ENCODE measurements around the gene ADGRG7.
"Not testable (repeated sequence)": the region's sequence is repeated elsewhere in the genome, so short reads cannot be mapped to it uniquely, and the experiment has no call there.

Gene ADGRG7

DNA sequence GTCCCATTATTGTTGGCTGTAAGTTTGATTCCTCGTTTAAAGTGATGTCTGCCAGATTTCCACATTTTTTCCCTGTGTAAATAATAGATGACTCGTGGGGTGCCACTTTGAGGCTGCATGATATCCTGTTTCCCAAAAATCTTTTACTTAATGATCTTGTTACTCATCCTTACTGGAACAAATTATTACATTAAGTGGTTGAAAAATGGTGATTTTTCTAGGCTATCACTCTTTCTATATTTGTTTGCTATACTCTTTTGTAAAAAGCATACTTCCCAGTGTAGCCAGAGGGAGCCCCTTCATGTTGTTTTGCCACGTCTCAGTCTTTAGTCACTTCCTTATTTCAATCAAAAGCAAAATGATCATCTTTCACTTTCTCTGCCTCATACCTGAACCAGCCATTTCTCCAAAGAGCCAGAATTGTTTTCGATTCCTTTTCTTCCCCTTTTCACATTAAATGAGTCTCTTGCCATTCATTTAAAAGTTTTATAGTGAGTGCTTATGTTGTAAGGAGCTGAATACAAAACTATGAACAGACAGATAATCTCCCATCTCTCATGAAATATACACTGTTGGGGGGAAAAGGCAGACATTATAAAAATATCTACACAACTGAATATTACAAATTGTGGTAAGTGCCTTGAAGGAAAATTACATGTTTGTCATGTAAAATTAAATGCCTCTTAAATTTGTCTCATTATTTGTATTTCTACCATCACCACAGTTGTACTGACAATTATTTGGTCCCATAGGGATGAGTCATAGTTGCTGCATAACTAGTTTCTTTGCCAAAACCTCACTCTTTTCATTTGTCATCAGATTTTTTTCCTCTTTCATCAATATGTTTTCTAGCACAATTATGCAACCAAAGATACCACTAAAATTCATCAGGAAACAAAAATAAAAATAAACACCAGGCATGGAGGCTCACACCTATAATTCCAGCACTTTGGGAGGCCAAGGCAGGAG is 41.5 kb downstream of the ADGRG7 start:
- DNase-seq: no peak

DNA sequence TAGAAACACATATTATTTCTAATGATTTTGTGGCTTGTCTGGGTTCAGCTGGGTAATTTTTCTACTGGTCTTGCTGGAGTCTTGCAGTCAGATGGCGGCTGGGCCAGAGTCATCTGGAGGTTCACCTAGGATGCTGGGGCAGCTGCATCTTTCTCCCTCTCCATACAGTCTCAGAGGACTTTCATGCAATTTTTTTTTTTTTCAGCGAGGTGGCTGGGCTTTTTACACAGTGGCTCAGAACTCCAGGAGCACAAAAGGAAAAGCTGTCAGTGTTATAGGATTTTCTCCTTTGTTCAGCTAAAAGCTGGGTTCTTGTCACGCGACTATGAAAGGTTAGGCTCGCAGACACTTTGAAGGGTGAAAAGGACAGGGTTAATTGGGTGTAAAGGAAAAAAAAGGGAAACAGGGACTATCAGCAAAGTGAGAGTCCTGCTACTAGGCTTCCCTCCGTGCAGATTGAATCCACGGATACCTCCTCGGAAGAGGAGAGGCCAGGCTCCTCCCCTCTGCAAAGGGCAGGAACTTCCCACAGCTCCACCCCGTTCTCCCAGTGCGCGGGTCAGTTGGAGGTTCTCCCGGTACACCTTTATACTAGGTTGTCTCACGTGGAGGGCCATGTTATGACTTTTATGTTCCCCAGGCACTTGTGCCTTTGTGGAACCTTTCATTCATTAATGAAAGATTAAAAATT is 44.3 kb downstream of the ADGRG7 start:
- no peak for DNase-seq

DNA sequence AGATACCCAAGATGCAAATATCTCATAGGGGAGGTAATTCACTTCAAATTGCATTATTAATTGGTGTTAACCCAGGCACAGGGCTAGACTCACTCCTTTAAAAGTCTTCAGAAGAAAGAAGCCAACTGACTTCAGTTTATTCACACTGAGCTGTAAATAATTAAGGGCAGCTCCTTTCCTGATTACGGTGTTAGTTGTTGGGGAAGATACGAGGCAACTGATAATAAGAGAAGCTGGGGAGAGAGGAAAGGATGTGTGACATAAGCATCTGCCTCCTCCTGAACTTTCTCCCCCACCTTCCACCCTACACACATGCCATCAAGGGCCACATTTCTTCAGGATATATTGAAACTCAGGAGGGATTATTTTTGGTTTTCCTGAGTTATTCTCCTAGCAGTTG is 47.5 kb downstream of the ADGRG7 start:
- no peak for DNase-seq

DNA sequence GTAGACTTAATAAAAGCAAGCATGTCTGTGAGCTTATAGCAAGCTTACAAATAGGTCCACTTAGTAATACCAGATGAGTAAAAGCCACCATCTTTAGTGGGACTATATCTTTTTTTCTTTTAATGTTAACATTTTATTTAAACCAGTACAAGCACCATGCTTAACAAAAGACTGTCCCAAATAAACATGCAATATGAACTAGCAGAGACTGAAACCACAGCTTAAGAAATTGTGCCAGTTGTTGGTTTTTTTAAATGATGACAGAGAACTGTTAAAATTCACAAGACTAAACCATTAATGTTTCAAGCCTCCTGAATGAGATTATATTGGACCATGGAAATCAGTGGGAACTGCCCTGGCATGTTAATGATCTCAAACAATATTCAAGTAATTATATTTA is 51.9 kb downstream of the ADGRG7 start:
- not testable (repeated sequence) for DNase-seq

DNA sequence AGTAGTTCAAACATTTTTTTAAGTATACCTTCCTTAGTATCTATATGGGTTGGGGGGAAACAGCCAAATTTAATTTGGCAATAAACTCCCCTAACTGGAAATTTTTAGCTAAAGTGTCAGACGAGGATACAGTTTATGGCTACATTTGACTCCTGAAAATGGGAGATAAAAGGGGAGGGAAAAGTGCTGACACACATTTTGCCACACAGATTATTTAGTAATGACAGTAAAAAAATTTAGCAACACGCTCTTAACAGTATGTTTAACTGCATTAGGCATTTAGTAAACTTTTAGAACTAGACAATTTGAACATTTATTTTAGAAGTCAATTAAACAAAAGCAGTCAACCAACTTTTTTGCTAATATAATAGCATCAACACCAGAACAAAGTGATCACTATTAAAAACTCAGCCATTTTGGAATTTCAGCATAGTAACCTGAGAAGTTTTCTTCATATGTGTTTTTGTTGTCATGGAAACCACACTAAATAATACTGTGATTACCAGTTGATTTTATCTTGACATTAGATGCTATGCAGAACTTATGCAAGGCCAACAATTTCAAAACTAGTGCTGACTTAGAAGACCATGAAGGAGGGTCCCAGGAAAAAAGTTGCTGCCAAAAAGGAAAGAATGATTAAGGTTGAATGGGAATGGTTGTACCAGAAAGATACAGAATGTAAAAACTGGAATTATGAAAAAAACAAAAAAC is 52.9 kb downstream of the ADGRG7 start:
- no peak for DNase-seq

DNA sequence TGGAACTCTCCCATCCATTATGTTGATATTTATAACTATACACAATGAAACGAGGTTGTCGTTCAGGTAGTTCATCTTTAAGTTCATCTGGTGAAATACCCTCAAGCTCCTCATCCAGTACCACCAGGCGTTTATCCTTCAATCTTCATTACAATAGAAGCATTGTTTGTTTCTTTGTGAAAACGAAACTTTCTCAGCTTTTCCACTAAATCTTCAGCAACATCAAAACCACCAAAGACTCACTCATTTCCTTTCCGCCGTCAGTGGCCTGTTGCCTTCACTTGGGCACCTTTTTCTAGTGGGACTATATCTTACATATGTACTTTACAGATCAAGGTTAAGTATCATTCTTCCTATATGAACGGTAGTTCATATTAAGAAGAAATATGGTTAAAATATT is 55.8 kb downstream of the ADGRG7 start:
- DNase-seq: no peak

DNA sequence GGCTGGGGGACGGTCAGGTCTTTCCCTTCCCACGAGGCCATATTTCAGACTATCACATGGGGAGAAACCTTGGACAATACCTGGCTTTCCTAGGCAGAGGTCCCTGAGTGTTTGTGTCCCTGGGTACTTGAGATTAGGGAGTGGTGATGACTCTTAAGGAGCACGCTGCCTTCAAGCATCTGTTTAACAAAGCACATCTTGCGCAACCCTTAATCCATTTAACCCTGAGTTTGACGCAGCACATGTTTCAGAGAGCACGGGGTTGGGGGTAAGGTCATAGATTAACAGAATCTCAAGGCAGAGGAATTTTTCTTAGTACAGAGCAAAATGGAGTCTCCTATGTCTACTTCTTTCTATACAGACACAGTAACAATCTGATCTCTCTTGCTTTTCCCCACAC is 57.3 kb downstream of the ADGRG7 start:
- DNase-seq: not testable (repeated sequence)

DNA sequence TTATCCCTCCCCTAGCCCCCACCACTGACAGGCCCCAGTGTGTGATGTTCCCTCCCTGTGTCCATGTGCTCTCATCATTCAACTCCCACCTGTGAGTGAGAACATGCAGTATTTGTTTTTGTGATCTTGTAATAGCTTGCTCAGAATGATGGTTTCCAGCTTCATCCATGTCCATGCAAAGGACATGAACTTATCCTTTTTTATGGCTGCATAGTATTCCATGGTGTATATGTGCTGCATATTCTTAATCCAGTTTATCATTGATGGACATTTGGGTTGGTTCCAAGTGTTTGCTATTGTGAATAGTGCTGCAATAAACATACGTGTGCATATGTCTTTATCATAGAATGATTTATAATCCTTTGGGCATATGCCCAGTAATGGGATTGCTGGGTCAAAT is 57.9 kb downstream of the ADGRG7 start:
- not testable (repeated sequence) for DNase-seq

DNA sequence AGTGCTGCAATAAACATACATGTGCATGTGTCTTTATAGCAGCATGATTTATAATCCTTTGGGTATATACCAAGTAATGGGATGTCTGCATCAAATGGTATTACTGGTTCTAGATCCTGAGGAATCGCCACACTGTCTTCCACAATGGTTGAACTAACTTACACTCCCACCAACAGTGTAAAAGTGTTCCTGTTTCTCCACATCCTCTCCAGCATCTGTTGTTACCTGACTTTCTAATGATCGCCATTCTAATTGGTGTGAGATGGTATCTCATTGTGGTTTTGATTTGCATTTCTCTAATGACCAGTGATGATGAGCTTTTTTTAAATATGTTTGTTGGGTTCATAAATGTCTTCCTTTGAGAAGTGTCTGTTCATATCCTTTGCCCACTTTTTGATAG is 61.6 kb downstream of the ADGRG7 start:
- not testable (repeated sequence) for DNase-seq

DNA sequence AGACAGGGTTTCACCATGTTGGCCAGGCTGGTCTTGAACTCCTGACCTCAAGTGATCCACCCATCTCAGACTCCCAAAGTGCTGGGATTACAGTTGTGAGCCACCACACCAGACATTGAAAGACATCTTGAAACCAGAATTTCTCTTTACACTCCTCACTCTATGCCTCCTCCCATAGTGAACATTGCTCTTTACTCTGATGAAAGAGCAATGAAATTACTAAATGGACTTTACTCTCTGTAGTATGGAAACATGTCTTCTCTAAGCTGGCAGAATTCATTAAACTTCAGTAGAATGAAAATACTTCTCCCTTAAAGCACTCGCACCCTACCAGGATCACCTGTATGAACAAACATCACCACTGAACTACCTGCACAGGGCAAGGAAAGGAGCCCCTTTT is 72.1 kb downstream of the ADGRG7 start:
- DNase-seq: no peak

DNA sequence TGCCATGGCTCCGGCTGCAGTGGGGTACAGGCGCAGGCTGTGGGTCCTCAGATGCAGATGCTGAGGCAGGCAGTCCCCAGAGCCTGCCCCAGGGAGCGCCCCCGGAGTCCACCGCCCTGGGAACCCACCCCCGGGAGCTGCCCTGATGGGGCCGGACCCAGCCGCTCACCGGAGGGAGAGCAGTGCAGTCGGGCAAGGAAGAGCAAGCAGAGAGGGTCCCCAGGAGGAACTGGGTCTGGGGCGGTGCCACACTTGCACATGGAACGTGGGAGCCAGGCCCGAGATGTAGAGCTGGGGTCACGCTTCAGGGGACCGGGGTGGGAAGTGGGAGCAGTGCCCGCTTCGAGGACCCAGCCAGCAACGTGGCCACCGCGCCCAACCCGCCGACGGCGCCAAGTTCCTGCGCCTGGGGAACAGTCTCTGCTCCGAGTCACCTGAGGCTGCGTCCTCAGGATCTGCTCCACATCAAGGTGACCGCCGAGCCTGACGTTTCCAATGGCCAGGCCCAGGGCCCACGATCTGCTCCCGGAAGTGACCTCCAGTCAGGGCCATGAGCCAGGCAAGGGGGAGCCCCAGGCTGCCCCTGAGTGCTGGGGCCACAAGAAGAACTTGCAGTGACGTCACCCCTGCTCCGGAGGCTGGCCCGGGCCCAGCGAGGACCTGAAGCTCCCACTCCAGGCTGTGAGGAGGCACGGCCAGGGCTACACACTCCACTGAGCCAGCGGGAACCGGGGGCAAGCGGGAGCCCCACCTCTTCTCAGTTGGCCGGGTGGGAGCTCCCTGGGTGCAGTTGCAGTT is 72.9 kb downstream of the ADGRG7 start:
- DNase-seq: no peak

DNA sequence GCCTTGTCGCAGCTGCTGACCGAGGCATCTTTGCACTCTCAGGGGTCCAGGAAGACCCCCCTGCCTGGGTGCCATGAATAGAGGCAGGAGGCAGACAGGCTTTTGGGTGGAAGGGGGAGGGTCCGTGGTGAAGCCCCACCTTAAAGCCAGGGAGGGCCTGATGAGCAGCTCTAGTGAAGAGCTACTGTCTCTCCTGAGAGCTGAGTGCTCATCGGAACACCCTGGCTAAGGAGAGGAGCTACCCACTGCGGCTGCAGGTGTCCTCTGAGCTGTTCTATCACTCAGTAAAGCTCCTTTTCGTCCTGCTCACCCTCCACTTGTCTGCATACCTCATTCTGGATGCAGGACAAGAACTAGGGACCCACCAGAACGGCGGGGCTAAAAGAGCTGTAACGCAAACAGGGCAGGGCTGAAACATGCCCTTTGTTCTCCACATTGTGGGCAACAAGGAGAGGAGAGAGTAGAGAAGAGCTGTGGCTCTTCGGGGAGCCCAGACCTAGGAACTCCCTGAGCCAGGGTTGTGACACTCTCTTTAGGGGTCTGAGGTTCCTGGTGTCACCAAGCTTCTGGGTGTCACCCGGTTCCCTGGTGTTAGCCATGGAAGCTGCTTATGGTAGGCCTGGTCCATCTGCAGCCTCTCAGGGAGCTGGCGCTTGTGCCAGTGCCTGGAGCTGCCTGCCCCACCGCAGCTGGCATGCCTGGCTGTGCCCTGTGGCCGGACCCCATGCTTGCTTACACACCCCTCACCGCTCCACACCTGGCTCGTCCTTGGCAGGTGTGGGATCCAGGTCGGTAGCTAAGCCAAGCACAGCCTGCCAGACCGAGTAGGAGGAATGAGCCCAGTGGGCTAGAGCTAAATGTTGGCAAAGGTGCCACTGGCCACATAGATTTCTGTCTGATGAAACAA is 73.7 kb downstream of the ADGRG7 start:
- no peak for DNase-seq

DNA sequence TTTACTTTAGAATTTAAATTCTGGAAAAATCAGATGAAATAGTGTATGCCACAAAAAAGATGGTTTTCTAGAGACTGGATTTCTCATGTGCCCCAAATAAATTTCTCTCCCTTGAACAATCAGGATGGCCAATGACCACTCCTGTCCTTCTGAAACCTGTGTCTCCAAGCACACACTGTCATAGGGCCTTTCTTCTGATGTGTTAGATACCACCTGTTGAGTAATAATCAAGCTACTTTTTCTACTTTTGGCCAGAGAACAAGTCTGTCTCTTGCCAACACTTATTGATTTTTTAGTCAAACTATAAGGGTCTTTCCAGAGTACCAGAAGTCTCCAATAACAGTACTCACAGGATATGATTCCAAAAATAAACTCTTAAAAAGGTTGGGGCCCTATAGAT is 83.8 kb downstream of the ADGRG7 start:
- no peak for DNase-seq

DNA sequence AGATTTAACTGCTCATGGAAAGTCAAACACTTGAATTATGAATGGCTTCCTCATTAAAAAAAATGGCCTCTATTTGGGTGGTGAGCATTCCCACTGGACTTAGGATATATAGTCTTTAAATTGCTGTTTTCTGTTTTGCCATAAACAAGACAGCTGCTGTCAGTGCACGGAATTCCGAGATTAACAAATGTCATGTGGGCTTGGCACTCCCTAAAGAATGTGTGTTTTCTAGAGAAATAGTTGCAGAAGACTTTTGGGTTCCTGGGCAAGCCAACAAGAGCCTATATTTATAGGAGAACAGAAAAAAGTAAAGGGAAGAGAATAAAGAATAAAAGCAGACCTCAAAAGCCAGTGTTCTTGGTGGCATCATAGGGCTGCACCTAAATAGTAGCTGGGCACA is 86.3 kb downstream of the ADGRG7 start:
- DNase-seq: no peak

DNA sequence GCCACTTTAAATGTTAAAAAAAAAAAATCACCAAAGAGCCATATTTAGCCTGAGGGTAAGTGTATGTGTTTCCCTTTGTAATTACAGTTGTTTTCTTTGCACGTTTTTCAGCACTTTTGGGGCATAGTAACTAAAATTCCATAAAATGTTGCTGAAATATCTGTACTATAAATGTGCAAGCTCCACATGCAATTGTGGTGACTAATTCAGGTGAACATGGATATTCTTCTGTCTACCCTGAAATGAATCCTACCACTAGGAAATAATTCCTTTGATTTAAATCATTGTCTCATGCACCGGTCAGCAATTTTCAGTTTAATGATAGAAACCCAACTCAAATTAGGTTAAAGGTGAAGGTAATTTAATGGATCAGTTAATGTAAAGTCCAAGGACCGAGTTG is 86.8 kb downstream of the ADGRG7 start:
- no peak for DNase-seq

DNA sequence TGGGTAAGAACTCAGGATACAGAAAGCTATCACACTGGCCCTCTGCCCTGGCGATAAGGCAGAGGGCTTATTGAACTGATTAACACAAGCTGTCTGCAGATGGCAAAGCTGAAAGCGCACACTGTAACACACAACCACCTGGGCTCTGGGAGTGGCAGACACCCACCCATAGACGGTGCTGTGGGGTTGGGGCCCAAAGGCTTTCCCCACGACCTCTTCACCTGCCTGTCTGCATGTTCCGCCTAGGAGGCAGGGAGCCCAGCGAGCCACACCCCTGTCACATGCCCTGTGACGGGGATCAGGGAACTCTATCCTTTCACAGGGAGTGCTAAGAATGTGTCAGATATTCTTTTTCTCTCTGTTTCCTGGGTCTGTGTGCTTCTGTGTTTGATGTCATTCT is 87.8 kb downstream of the ADGRG7 start:
- no peak for DNase-seq

DNA sequence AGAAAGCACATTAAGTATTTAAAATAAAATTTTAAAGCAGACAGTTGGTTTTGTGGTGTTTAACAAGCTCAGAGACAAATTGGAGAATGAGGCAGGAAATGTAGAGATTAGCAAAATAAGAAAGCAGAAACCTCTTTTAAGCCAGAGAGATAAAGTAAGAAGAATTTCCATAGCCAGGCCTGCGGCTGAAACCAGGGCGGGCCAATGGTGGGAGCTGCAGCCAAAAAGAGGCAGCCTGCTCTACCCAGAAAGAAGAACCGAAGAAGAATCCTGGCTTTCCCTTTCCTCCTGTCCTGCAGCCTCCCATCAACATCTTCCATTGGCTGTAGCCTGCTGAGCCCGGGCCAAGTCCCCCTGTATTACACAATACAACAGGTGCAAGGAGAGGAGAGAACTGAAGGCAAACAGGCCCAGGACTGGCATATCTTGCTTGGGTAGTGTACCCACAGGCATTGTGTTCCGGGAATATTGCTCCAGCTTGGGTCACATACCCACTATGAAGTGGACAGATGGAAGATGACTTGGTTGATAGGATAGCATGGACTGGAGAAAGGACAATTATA is 88.4 kb downstream of the ADGRG7 start:
- DNase-seq: no peak

DNA sequence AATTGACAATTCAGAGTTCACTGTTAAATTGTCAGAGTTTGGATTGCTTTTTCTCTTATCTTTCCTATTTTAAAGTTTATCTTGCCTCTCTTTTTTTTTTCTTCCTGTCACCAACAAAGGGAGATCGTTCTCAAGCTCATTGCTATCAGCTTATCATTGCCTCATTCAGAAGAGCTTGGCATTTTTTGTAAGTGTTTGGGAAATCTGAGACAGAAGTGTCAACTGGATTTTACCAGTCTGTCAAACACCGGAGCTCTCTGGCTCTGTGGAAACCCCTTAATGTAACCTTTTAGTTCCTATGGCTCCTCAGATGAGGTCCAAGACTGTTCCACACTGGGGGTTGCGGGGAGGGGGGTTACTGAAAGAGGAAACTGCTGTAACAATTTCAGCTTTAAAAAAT is 89.3 kb downstream of the ADGRG7 start:
- DNase-seq: no peak

DNA sequence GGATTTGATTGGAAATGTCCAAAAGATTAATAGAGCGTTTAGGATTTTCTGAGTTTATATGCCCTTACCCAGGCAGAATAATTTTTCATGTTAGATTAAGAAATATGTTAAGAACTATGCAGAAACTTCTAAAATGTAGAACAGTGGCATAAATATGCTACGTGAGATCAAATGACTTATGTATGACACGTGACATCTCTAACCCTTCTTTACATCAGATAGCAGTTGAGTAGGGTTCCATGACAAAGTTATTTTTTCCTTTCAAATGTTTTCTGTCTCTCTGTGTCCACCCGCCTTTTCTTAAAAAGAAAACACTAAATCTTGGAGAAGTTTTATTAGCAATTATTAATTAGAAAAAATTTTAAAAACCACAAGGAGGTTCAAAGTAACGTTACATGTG is 91.3 kb downstream of the ADGRG7 start:
- no peak for DNase-seq

DNA sequence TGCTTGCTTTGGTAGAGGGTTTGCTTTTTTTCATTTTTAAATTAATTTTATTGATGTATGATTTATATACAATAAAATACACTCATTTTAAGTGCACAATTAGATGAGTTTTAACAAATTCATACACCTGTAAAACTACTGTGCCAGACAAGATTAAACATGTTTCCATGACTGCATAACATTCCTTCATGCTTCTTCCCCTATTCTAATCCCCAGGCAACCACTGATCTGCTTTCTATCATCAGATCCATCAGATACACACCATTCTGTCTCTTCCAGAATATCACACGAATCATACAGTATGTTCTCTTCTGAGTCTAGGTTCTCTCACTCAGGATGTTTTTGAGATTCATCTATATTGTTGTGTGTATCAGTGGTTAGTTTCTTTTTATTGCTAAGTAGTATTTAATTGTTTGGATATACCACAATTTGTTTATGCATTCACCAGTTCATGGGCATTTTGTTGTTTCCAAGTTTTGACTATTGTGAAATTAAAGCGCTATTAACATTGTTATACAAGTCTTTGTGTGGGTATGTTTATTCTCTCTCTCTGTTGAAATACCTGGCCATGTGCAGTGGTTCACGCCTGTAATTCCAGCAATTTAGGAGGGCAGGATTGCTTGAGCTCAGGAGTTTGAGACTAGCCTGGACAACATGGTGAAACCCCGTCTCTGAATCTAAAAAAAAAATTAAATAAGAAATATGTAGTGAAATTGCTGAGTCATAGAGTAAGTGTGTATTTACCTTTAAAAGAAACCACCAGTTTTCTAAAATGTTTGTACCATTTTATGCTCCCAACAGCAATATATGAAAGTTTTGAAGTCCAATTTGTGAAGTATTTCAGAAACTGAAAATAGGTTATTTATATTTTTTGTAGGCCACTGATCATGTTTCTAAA is 92.9 kb downstream of the ADGRG7 start:
- DNase-seq: no peak

Data from NCI-H1417 treated with DMSO at 0.1 percent for 48 hours (cell line).